Prostate gland (tissue), 2 donors: ENCODE data around the gene FUT7.
"Not testable (repeated sequence)": the region's sequence is repeated elsewhere in the genome, so short reads cannot be mapped to it uniquely, and the experiment has no call there.

Experiments
- CTCF ChIP-seq, 4 experiments: fragments of 200-600 bp in 2 of 4; fragments of 450-650 bp in 2 of 4; sonication (generic) in 2 of 4; IDR thresholded peaks; 1 replicate in 3 of 4; 2 replicates in 1 of 4; pipeline ENCODE4 v1.5.1; 2016 to 2019; ENCODE audit warnings: antibody characterized with exemption in 4 of 4, mild to moderate bottlenecking in 2 of 4, moderate library complexity in 2 of 4
- POLR2A ChIP-seq: fragments of 450-650 bp; IDR thresholded peaks from one replicate; pipeline ENCODE4 v1.6.1; 2016; ENCODE audit warnings: antibody characterized with exemption, mild to moderate bottlenecking
- POLR2AphosphoS5 ChIP-seq: sonication (generic); formaldehyde crosslinking; IDR thresholded peaks from one replicate; pipeline ENCODE4 v1.6.1; 2017; ENCODE audit warnings: antibody characterized with exemption

GRCh38 chr9:137062798-137063197 is 30.9 kb upstream of the FUT7 start:
- TF ChIP-seq POLR2A; CTCF (IDR thresholded peaks at IDR 0.05); POLR2AphosphoS5: not testable (repeated sequence)
